Mucosa of stomach (tissue), 1 donor: ENCODE measurements around the gene HIGD1C.
"Not testable (repeated sequence)": the region's sequence is repeated elsewhere in the genome, so short reads cannot be mapped to it uniquely, and the experiment has no call there.

ENCODE experiments used
- H3K27me3 ChIP-seq: one replicate; pipeline ENCODE4 v1.7.0; 2013; ENCODE audit warnings: mild to moderate bottlenecking, low read length; ENCODE audit not compliant: control insufficient read depth, insufficient read depth
- H3K36me3 ChIP-seq: one replicate; pipeline ENCODE4 v1.7.0; 2013; ENCODE audit warnings: low read length; ENCODE audit not compliant: control insufficient read depth, insufficient read depth
- H3K4me1 ChIP-seq: one replicate; pipeline ENCODE4 v1.7.0; 2013; ENCODE audit warnings: mild to moderate bottlenecking, low read length; ENCODE audit not compliant: control insufficient read depth, insufficient read depth
- H3K4me3 ChIP-seq: one replicate; pipeline ENCODE4 v1.7.0; 2013; ENCODE audit warnings: low read length
- H3K9ac ChIP-seq: one replicate; pipeline ENCODE4 v1.7.0; 2013; ENCODE audit warnings: mild to moderate bottlenecking, low read length, moderate library complexity
- H3K9me3 ChIP-seq: one replicate; pipeline ENCODE4 v1.7.0; 2013; ENCODE audit warnings: mild to moderate bottlenecking, low read length, moderate library complexity; ENCODE audit not compliant: control insufficient read depth
- donor health status: Pancreatic carcinoma.

Gene HIGD1C

DNA sequence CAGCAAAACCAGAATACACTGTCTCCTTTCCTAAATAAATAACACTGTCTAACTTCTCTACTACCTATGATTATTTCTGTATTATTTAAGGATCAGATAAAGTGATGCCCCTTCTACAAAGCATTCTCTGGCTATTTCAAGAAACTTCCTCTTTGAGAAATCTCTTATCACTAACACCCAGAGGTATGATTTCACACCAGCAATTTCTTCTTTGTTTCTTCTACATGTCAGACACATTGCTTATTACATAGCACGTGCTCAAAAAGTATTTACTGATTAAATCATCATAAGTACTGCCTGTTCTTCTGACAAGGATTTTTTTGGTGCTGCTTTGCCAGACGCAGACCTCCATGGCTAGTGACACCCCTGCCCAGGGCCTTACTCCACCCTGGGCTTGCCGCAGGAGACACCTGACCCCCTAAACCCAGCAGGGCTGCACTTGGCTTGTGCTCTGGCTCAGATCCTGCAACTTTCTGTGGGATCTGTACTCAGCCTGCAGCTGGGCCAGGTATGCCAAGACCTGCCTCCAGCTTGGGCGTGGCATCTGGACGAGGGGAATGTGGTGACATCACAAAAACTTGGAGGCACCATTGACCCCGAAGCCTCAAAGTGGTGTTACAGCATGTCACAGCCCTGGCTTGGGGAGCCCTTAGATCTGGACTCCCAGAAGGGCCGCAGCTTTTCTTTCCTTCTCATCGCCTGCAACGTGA is 15.4 kb upstream of the HIGD1C start:
- Histone ChIP-seq H3K4me1 (peaks cover 29% of the 10 kb centered on the region), H3K27me3 (no peaks in the 10 kb centered on the region), H3K9ac (no peak overlapping the region)

DNA sequence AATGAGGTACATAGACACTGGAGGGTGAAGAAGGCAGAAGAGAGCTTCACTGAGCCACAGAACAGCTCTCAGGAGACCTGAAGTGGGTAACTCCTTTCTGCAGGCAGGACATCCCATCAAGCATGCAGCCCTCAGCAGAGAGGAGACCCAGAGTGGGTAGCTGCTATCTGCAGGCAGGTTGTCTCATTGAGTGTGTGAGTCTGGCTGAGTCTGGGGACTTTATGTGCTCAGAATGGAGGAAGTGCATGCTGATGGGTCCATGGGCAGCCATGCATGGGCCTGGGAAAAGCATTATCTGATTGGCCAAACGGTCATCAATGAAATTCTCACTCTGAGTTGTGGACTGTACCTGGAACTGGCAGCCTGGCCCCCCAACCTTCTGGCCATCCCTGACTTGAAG is 14.7 kb upstream of the HIGD1C start:
- Histone ChIP-seq H3K27me3 (no peaks in the 10 kb centered on the region), H3K9ac (no peak overlapping the region), H3K36me3 (no peaks in the 10 kb centered on the region), H3K9me3 (no peaks in the 10 kb centered on the region), H3K4me3 (no peak overlapping the region), H3K4me1 (peaks cover 25% of the 10 kb centered on the region)

More for the DNA sequence above, 15.4 kb upstream of the HIGD1C start:
- H3K4me3 ChIP-seq: no peak overlapping the region
- H3K36me3 ChIP-seq: no peaks in the 10 kb centered on the region
- H3K9me3 ChIP-seq: no peaks in the 10 kb centered on the region

DNA sequence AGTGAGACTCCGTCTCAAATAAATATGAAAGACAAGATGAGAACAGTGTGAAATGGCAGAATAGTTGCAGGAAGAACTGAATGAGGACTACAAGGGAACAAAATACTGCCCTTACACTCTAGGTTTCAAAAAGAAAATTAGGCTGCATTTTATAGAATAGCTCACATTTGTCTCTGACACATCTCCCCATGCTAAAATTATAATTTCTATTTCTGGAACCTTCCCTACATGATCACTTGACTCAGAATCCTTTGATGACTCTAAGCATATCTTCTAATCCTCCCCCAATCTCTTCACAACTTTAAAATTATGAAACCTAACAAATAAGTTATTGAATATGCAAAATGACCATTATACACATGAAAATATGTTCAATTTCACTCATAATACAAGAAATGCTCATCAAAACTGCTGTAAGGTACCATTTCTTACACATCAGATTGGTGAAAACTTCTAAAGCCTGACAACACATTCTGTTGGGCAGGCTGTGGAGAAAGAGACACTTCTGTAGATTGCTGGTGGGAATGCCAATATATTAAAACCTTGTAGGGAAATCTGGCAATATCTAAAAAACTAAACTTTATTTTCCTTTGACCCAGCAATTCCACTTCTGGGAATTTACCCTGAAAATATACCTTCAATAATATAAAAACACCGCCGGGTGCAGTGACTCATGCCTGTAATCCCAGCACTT is 4.3 kb upstream of the HIGD1C start:
- Histone ChIP-seq H3K27me3 (no peaks in the 10 kb centered on the region), H3K9ac (no peak overlapping the region), H3K4me3 (no peak overlapping the region), H3K9me3 (no peaks in the 10 kb centered on the region), H3K4me1 (no peaks in the 10 kb centered on the region), H3K36me3 (no peaks in the 10 kb centered on the region)

DNA sequence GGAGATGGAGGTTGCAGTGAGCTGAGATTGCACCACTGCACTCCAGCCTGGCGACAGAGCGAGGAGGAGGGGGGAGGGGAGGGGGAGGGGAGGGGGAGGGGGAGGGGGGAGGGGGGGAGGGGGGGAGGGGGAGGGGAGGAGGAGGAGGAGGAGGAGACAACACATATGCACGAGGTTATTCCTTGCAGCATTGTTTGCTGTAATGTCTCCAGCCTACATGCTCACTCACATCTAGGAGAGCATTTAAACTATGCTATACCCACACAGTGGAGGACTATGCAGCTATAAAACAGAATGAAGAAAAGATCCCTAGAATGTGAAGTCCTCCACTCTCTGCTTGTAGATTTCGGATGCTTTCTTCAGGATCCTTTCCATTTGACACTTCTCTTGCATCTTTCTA is 3.5 kb upstream of the HIGD1C start:
- Histone ChIP-seq H3K27me3 (no peaks in the 10 kb centered on the region), H3K4me3 (no peak overlapping the region), H3K4me1 (no peaks in the 10 kb centered on the region), H3K36me3 (no peaks in the 10 kb centered on the region), H3K9me3 (no peaks in the 10 kb centered on the region), H3K9ac (no peak overlapping the region)

DNA sequence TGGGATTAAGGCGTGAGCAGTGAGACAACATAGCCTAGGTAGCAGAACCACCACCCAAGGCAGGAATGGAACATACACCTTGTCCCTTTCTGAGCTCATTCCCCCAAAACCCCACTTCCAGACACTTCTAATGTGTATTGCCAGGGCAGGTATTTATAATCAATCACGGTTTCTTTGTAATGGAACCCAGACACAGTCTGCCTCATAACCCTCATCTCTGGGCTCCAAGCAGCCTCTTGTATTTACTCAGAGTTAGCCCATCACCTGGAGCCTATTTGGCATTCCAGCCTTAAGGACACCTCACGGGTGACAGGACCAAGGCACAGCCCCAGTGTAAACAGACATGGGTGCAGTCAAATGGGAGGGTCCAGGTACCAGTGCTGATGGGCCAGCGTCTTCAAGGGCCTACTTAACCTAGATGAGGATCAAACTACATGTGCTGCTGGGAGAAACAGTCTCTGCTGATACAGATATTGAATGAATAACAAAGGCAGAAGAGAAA is 2.5 kb upstream of the HIGD1C start:
- Histone ChIP-seq H3K9me3 (no peaks in the 10 kb centered on the region), H3K4me3 (no peak overlapping the region), H3K9ac (no peak overlapping the region), H3K4me1 (no peaks in the 10 kb centered on the region), H3K27me3 (no peaks in the 10 kb centered on the region), H3K36me3 (no peaks in the 10 kb centered on the region)

DNA sequence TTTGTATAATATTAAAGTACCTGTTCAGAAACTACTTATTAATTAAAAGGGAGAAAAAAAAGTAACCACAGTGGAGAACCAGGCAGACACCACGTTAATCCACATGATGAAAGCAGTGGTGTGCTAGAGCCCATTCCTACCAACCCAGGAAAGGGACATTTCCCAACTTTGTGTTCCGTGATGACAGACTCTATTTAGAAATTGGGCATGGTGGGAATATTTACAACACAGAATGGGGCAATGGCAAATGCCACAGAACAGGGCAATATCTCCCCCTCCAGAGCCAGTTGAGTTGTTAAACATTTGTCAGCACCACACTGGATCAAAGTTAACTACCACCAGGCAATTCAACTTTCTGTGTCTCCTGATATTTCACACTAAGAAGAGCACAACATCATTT is 1.2 kb upstream of the HIGD1C start:
- no peaks in the 10 kb centered on the region for H3K36me3 ChIP-seq
- H3K27me3 ChIP-seq: no peaks in the 10 kb centered on the region
- no peaks in the 10 kb centered on the region for H3K9me3 ChIP-seq
- no peaks in the 10 kb centered on the region for H3K4me1 ChIP-seq
- H3K4me3 ChIP-seq: no peak overlapping the region
- H3K9ac ChIP-seq: no peak overlapping the region

DNA sequence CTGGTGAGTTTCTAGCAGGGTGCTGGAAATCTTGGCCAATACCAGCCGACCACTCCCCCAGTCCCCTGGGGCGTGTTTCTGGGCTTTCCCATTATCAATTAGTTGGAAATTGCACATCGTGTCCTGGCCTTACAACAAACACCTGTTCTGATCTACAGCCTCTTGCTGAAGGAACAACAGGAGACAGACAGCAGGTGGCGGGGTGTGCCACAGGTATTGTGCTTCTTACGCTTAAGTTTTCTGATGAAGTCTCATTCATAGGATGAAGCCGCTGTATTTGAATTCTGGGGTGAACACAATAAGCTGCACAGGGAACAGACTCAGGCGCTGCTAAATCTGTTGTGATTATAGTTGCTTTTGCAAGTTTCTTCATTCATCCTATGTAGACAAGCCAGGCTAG is 703 bp downstream of the HIGD1C start:
- no peak overlapping the region for H3K4me3 ChIP-seq
- H3K4me1 ChIP-seq: no peaks in the 10 kb centered on the region
- H3K9me3 ChIP-seq: no peaks in the 10 kb centered on the region
- no peaks in the 10 kb centered on the region for H3K27me3 ChIP-seq
- H3K36me3 ChIP-seq: no peaks in the 10 kb centered on the region
- no peak overlapping the region for H3K9ac ChIP-seq

DNA sequence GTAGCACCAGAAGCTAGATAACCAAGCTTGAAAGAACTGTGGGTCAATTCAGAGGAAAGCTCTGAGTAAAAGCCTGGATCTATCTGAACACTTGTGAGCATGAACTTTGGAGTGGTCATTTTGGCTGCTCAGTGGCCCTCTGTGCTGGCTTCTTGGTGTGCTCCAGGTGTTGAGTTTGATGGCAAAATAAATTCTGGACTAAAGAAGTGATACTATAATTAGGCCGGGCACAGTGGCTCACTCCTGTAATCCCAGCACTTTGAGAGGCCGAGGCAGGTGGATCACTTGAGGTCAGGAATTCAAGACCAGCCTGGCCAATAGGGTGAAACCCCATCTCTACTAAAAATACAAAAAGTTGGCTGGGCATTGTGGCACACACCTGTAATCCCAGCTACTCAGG is 2.4 kb downstream of the HIGD1C start:
- H3K4me3 ChIP-seq, H3K36me3 ChIP-seq, H3K27me3 ChIP-seq, H3K9me3 ChIP-seq, H3K4me1 ChIP-seq, H3K9ac ChIP-seq: not testable (repeated sequence)

DNA sequence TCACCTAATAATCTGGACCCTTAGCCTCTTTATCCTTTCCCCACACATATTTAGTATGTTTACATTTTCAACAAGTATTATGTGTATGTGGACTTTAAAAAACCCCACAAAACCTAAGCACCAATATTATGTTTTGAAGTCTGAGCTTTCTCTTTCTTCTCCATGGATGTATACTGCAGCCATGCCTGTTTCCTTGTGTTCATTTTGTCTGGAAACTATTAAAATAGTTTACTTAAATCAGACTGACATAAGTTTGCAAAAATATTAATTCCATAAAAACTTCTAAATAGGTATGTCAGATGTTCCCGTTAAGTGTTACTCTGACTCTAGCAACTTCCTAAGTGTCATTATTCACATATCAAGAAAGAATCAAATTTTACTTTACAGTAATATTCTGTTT is 2.9 kb downstream of the HIGD1C start:
- Histone ChIP-seq H3K27me3 (no peaks in the 10 kb centered on the region), H3K4me1 (no peaks in the 10 kb centered on the region), H3K9ac (no peak overlapping the region), H3K4me3 (no peak overlapping the region), H3K36me3 (no peaks in the 10 kb centered on the region), H3K9me3 (no peaks in the 10 kb centered on the region)

DNA sequence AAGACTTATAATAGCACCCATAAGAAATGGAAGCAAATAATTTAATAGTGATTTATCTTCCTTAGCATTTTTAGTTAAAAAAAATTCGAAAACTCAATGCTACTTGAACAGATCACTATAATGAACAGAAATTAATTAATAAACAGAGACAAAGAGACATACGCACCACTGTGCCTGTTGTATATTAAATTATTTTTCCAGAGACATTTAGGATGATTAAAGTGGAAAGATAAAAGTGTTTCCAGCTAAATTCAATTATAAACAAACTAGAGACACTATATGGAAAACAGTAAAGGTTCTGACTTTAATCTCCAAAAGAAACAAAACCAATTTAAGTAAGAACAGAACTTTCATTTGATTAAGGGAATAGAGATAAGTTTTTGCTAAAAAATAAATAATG is 3.4 kb downstream of the HIGD1C start:
- no peaks in the 10 kb centered on the region for H3K9me3 ChIP-seq
- no peaks in the 10 kb centered on the region for H3K27me3 ChIP-seq
- no peaks in the 10 kb centered on the region for H3K4me1 ChIP-seq
- no peak overlapping the region for H3K9ac ChIP-seq
- no peak overlapping the region for H3K4me3 ChIP-seq
- H3K36me3 ChIP-seq: no peaks in the 10 kb centered on the region

DNA sequence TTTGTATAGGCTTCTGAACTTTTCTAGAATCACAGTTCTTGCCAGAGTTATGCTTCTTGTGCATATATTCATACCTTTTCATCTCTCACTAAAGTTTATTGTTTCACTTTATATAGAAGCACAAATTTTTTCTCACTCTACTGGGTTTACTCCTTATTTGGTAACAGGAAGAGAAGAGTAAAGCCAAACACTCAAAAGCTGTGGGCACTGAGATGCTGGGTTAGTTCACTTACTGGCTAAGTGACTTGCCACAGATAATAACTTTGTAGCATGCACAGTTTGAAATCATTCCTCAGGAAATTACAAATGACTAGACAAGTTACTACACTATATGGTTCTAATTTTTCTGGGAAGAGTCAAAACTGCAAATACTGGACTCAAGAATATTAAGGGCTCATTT is 7.8 kb downstream of the HIGD1C start:
- no peaks in the 10 kb centered on the region for H3K9me3 ChIP-seq
- H3K36me3 ChIP-seq: no peaks in the 10 kb centered on the region
- peaks cover 8% of the 10 kb centered on the region for H3K4me1 ChIP-seq
- H3K9ac ChIP-seq: no peak overlapping the region
- no peak overlapping the region for H3K4me3 ChIP-seq
- no peaks in the 10 kb centered on the region for H3K27me3 ChIP-seq

DNA sequence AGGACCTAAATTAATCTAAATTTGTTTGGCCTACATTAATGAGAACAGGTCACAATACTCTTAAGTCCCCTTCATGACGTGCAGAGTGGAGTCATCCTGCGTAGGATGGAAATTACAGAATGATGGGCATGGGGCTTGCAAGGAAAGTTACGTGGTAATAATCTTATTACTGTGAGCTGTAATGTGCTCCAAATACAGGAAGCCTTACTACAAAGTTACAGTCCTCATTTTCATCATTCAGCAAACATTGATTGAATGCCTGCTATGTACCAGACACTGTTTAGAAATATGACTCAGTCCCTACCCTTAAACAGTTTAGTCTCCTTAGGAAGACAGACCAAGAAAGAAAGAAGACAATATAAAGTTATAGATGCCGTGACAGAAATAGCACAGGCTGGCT is 9.4 kb downstream of the HIGD1C start:
- Histone ChIP-seq H3K4me1 (peaks cover 8% of the 10 kb centered on the region), H3K27me3 (no peaks in the 10 kb centered on the region), H3K36me3 (no peaks in the 10 kb centered on the region), H3K9me3 (no peaks in the 10 kb centered on the region), H3K9ac (no peak overlapping the region), H3K4me3 (no peak overlapping the region)
